ENCODE results near the gene ANKRD9.
A peak's percentile ranks its signal among the peaks of the same experiment; 100 is the strongest.
"Not testable (repeated sequence)": the region's sequence is repeated elsewhere in the genome, so short reads cannot be mapped to it uniquely, and the experiment has no call there.

Gene ANKRD9, protein sequence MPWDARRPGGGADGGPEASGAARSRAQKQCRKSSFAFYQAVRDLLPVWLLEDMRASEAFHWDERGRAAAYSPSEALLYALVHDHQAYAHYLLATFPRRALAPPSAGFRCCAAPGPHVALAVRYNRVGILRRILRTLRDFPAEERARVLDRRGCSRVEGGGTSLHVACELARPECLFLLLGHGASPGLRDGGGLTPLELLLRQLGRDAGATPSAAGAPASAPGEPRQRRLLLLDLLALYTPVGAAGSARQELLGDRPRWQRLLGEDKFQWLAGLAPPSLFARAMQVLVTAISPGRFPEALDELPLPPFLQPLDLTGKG

DNA sequence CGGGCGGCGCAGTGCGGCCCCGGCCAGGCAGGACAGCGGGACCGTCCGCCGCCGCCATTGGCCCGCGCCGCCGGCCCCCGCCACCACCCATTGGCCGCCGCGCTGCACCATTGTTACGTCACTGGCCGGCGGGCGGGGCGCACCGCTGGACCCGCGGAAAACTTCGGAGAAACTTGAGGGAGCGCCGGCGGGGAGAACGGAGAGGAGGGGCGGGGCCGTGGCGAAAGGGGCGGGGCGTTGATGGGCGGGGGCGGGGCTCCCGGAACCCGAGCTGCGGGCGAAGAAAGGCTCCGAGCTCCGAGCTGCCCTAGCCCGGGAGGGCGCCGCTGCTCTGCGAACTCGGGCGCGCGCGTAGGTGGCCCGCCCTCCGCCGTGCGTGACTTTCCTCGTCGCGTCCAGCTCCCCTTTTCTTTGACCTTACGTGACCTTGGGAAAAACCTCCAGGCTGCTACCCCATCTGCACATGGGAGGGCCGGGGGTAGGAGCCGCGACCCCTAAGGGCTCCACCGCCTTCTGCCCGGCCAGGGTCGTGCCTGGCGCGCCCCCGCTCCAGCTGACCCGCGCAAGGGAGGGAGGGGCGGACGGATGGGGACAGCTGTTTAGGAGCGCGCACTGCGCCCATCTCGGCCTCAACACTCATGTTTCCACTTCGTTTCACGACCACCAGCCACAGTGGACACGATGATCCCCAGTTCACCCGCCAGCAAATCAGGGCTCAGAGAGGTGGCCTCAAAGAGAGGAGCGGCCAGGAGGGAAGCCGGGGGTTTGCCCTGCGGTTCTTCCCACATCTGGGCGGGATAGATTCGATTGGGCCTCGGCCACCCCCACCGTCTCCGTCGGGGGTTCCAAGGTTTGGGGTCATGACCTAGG, at the start of gene ANKRD9:
TSS of gene ANKRD9 (minus strand) at position 31 of the 870 bp plus-strand sequence. CDS start 1,887 bp downstream, outside the sequence.
- peak; percentile 98 for DNase-seq

DNA sequence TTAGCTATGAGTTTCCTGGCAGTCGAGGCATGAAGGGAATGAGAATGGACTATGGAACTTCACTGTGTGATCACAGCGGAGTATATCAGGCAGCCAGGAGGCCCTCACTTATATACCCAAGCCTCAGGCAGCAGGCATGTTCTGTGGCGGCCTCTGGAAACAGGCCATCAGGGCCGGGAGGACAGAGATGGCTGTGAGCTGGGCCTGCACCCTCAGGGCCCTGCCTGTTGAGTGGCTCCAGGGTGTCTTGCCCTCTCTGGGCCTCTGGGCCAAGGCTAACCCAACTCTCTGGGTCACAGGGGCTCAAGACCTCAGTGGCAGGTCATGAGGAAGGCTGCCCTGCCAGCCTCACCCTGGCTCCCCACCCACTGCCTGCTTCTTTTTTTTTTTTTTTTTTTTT, 49.0 kb upstream of the ANKRD9 start:
- DNase-seq, result no peak

DNA sequence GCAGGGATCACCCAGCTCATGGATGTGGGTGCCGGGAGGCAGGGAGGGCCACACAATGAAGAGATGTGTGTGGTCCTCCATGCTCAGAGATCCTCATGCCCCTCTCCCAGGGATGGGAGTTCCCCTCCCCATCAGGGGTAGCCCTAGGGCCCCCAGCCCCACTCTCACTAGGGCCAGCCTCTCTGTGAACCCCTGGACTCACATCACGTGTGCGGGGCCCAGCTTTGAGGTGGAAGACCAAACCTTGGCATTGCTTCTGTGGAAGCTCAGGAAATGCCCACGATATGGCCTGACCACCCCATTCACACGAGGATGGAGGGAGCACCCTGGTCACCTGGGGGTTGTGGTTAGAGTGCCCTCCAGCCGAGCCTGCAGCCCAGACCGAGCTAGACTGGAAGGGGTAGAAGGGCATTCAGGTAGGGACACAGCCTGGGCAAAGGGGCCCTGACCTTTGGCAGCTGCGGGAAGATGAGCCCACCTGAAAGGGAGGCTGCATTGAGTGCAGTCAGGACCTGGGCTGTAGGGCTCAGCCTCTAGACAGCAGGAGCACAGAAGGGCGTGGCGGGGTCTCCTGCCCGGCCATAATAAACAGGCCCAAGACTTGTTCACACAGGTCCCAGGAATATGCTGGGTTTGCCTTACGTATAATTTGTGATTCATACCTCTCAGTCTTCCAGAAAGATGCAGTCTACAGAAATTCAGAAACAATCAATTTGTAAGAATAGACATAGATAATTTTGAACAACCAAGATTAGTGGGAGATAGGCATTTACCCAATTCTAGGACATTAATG, 48.1 kb upstream of the ANKRD9 start:
- no peak for DNase-seq

DNA sequence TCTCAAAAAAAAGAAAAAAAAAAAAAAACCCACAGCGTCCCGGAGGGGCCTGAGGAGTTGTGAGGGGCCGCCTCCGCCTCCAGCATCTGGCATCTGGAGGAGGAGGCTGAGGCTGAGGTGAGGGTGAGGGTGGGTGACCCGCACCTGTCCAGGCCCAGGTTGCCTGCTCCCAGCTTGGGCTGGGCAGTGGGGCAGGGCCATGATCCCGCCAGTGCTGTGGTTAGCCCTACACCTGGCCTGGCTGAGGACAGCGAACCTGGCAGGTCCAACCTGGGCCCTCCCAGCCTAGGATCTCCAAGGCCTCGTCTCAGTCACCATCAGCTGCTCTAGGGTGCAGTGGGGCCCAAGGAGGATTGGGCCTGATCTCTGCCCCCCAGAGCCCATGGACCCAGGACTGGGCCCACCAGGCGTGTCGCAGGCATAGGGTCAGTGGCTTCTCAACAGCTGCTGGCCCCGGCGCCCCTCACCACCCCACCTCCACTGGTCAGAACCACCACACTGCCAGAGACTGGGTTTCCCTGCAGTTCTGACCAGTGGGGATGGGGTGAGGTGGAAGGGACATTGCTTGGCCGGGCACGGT, 46.6 kb upstream of the ANKRD9 start:
- DNase-seq, result no peak

DNA sequence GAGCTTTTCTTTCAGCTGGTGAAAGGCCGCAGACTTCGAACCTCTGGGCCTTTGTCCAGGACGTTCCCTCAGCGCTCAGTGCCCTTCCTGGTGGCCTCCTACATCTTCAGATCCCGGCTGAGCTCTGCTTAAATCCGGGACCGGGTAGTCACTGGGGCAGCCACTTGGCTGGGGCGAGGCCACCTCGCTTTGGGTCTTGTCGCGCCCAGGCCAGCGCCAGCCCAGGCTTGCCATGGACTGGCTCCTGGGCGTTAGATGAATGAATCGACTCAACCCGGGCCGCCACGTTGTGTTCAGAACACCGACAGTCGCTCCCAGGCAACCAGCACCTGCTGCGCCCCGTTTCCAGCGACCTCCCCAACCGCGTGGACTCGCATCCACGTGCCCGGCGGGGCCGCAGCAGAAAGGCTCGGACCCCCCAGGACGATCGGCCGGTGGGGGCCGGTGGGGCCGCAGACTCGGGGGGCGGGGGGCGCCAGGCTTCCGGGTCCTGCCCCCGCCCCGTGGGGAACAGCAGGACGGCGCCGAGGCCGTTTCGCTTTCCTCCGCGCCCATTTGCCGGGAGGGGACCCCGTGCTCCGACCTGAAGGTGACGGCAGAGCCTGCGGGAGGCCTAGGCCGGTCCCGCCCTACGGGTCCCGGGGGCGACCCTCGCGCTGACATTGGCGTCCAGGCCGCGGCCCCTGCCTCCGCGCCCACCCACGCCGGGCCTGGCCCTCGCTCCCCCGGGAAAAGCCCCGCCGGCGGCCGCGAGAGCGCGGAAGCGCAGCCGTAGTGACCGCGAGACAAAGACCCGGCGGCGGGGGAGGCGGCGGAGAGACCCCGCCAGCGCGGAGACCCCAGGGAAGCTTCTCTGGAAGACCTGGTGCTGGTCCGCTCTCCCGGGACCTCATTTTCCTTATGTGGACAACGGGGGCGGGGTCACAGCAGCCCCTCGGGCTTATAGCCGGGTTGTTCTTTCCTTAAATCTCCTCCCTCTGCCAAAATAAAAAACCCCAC, 45.5 kb upstream of the ANKRD9 start:
- peak; percentile 65 for DNase-seq

DNA sequence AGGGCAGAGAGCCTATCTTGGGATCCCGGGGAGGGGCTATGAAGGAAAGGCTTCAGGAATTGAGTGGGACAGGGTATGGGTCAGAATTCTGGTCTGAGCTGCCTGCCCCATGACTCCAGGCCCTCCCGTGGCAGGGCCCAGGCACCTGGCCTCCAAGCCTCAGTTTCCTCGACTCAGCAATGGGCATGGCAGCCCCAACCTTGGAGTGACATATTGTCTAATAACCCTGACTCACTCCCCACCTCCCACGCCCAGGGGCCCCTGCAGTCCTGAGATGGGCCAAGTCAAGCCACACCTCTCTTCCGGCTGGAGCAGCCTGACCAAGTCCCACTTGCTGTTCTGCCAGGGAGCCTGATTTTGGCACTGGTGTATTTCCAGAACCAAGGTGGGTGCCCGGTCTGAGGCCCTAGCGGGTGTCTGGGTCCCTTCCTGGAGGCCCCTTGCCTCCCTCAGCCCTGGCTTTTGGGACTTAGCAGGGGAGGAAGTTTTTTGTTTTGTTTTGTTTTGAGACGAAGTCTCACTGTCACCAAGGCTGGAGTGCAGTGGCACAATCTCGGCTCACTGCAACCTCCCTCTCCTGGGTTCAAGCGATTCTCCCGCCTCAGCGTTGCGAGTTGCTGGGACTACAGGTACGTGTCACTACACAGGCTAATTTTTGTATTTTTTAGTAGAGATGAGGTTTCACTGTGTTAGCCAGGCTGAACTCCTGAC, 42.6 kb upstream of the ANKRD9 start:
- DNase-seq, result peak; percentile 56

DNA sequence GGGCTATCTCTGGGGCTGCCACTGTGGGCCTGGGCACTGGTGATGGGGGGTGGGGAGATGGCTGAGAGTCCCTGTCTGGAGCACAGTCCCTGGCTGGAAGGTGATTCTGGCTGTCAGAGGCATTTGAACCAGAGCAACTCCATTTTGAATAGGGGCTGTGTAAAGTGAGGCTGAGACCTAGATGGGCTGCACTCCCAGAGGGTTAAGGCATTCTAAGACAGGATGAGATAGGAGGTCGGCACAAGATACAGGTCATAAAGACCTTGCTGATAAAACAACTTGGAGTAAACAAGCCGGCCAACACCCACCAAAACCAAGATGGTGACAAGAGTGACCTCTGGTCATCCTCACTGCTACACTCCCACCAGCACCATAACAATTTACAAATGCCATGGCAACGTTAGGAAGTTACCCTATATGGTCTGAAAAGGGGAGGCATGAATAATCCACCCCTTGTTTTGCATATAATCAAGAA, 41.4 kb upstream of the ANKRD9 start:
- DNase-seq, result not testable (repeated sequence)

DNA sequence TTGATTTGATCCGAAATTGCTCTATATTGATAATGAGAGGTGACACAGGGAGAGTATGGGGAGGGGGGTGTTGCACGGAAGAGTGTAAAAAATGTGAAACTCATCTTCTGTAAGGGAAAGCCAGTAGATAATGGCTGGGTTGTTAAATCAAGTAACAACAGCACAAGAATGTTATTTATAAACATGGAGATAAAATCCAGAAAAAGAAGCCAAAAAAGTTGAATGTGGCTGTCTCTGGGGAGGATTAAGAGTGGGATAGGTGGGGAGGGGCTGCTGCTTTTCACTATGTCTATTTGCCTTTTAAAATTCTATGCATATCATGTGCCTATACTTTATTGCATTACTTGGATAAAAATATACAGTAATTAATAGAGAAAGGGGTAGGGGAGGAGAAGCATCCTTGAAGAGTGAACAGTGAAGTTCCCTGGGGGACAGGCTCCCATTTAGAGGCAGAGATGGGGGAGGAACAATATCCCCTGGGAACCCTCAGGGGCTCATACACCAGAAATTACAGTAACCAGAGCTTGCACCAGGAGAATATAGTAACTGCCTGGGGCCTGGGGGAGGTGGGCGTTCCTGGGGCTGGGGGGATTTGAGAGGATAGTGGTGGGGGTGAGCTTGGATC, 39.2 kb upstream of the ANKRD9 start:
- no peak for DNase-seq

DNA sequence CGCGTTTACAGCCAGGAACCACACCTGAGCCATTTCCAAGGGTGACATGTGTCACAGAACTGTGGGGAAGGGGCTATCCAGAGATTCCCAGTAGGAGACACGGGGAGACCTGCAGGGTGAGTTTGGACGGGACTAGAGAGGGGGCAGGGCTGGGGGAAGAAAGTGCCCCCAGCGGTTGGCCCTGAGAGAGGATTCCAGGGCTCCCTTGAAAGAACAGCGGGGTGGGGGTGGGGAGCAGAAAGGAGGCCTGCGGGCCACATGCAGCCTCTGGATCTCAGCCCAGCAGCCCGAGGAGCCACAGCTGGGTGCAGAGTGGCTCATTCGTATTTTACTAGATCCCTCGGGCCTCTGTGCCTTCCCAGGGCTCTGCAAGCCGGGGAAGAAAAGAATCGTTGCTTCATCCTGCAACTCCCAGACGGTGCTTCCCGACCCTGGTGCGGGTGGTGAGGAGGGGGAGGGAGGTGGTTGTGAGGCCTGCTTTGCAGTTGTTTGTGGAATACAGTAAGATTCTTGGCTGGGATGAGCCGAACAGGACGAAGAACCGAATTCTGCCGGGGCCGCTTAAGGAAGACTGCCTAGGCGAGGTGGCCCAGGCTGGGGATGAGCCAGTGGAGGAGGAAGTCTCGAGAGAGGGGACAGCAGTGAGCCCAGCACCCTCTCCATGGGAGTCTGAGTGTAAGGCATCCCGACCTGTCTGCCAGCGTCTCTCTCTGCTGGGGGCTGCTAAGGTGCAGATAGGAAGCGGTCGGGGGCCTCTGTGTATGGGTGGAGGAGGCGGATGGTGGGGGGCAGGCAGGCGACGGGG, 36.1 kb upstream of the ANKRD9 start:
- DNase-seq, result no peak

DNA sequence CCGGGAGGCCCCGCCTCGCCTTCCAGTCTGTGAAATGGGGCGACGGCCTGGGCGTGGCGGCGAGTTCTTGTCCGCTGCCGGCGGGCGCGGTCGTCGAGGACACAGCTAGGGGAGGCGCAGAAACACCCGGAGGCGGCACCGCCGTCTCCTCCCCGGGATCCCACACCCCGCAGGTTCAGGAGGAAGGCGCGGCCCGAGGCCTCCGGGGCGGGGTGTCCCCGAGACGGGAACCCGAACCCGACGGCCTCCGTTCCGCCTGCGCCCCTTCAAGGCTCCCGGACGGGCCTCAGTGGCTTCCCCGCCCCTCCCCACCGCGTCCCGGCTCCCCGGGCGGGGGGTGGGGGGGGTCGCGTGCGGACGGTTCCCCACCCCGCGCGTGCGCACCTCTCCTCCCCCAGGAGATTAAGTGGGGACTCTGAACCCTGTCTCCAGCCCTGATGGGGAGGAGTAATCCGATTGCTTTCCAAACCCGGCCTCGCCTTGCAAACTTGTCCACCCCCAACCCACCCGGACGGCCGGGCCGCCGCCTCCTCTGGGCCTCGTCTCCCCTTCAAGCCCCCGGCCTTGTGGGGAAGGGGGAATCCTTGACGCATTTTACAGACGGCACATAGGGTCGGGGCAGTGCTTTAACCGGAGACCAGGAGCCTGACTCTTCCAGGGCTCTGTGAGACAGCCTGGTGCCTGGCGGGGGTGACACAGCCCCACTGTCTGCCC, 35.3 kb upstream of the ANKRD9 start:
- peak; percentile 17 for DNase-seq

DNA sequence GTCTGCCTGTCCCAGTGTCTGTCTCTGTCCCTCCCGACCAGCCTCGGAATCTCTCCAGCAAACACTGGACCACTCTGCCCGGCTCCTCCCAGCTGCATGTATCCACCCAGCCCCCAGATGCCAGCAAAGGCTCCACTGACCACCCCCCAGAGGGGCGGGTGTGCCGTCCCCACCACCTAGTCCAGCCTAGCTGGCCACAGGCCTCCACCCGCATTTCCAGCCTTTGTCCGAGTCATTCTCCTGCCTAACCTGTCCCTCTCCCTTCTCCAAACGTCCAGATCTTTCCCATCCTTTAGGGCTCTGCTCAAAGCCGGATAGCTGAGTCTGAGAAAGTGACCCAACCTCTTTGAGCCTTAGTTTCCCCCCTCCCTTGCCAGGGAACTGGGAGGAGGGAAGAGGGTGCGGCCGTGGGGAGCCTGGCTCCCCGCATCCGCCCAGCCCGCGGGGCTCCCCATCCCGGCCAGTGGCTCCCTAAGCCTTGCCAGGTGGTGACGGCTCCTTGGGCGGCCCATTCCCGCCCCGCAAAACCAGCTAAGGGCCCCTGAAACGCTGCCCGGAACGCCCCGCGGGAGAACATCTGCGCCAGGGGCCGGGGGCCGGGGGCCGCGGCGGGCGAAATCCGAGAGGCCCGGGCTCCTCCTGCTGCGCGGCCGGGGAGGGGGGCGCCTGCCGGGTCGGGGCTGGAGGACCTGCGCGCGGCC, 34.6 kb upstream of the ANKRD9 start:
- DNase-seq, result no peak

DNA sequence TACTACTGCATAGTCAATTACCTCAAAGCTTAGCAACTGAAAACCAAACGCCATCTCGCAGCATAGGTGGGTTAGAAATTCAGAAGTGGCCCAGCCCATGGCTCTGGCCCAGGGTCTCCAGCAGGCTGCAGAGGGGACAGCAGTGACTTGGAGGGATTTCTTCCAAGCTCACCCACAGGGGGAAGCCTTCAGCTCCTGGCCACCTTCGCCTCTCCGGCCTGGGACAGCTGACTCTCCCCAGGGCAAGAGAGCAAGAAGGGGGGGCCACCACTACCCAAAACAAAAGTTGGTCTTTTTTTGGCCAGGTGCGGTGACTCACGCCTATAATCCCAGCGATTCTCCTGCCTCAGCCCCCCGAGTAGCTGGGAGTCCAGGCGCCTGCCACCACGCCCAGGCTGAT, 32.2 kb upstream of the ANKRD9 start:
- no peak for DNase-seq

DNA sequence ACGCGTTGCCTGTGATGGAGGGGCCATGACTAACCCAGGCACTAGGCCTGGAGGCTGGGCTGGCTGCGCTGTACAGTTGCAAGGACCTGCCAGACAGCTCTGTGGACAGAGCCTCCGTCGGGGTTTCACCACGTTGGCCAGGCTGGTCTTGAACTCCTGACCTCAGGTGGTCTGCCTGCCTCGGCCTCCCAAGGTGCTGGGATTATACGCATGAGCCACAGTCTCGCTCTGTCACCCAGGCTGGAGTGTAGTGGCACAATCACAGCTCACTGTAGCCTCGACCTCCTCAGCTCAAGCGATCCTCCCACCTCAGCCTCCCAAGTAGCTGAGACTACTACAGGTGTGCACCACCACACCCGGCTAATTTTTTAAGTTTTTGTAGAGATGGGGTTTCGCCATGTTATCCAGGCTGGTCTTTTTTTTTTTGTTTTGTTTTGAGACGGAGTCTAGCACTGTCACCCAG, 31.5 kb upstream of the ANKRD9 start:
- DNase-seq, result not testable (repeated sequence)

DNA sequence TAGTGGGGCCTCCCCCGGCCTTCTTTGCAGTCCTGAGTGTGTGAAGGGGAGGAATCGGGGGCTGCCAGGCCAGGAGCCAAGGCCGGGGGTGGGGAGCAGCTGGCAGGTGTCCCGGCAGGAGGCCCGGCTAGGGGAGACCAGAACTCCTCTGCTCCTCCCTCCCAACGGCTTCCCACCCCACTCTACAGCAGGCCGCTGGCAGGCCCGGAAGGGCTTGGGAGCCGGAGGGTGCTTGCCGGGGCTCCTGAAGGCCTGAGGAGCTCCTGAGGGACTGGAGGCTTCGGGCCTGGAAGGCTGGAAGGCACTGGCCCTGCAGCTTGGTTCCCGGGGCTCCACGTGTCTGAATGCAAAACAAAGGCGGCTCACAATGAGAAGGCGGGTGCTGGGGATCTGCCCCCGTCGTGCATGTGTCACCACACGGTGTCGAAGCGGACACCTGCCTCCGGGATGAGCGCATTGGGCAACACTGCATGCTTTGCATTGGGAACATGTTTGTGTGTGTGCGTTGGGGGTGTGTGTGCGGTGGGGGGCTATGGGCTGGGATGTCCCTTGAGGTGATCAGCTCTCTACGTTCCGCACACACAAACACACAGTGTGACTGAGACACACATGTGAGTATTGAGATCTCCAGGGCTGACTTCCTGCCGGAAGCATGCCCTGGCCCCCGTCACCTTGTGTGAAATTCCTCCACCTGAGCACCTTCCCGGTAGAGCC, 30.9 kb upstream of the ANKRD9 start:
- DNase-seq, result no peak

DNA sequence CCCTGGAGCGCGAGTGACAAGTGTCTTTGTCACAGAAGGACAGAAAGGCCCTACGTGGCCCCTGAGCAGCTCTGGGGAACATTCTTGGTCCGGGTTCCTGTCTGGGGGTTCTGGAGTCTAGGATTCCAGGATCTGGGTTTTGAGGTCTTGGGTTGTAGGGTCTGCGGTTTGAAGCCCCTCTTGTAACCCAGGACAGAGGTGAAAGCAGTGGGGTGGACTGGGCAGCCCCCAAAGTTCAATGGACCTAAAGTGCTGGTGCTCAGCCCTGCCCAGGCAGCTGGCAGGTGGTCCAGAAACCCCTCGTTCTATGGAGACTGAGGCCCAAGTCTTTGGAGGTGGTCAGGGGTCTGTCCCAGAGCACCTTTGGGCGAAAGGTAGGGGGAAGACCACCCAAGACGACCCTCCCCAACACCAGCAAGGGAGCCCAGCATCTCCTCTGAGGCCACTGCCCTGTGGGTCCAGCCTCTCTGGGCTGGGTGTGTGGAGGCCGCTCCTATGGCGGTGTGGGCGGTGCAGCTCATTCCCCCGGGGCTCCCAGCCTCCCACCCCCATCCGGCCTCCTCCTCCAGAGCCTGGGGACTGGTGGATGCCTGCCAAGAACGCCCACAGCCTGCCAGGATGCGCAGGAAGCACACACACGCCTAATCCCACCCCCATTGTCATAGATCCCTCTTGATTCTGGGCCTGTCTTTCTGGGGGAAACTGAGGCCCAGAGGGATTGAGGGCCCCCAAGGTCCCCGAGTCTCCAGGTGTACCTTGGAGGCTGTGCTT, 30.2 kb upstream of the ANKRD9 start:
- DNase-seq, result no peak

Data from suppressor macrophage treated with lipopolysaccharide for 4 hours (primary cell).